CD14-positive monocyte (primary cell): ENCODE measurements around the gene PPP2R5B. TPM values are rescaled to one million over a fixed set of nuclear protein-coding genes. Genes with fewer than 3 reads are reported as not detected.

Experiments used
- DNase-seq, 3 donors: peaks; one replicate each; pipeline ENCODE4 v3.0.0-alpha.2; 2011 to 2022
- H2AFZ ChIP-seq: 2 replicates; pipeline ENCODE4 v1.6.0; 2012; ENCODE audit warnings: mild to moderate bottlenecking, low read depth, low read length, inconsistent platforms; ENCODE audit not compliant: insufficient read depth, poor library complexity, severe bottlenecking
- H3K27ac ChIP-seq, 2 donors: 1 replicate in 1 of 2; 2 replicates in 1 of 2; pipeline ENCODE4 v1.5.1; 2012 to 2013; ENCODE audit warnings: low read length in 2 of 2, control low read depth in 1 of 2, inconsistent platforms in 1 of 2, low read depth in 1 of 2, mild to moderate bottlenecking in 1 of 2
- H3K27me3 ChIP-seq, 2 donors: one replicate each; pipeline versions ENCODE4 v1.6.0 to v1.6.1; 2011 to 2013; ENCODE audit warnings: low read length in 2 of 2; ENCODE audit not compliant: control insufficient read depth in 2 of 2, insufficient read depth in 2 of 2
- H3K36me3 ChIP-seq, 2 donors: replicated peaks in 1 of 2; 1 replicate in 1 of 2; 2 replicates in 1 of 2; pipeline versions ENCODE4 v1.5.1 to v1.6.1; 2012 to 2013; ENCODE audit warnings: low read length in 2 of 2, control low read depth in 1 of 2, inconsistent platforms in 1 of 2, mild to moderate bottlenecking in 1 of 2; ENCODE audit not compliant: insufficient read depth in 2 of 2, control insufficient read depth in 1 of 2
- H3K4me1 ChIP-seq, 2 donors: 1 replicate in 1 of 2; 2 replicates in 1 of 2; pipeline versions ENCODE4 v1.5.1 to v1.6.1; 2012 to 2013; ENCODE audit warnings: low read length in 2 of 2, control low read depth in 1 of 2, inconsistent platforms in 1 of 2, mild to moderate bottlenecking in 1 of 2, moderate library complexity in 1 of 2; ENCODE audit not compliant: insufficient read depth in 2 of 2, control insufficient read depth in 1 of 2
- H3K4me2 ChIP-seq: replicated peaks from 2 replicates; pipeline ENCODE3; 2012; ENCODE audit warnings: low read length, moderate library complexity, mild to moderate bottlenecking; ENCODE audit not compliant: poor library complexity, severe bottlenecking; ENCODE audit errors: extremely low read depth
- H3K4me3 ChIP-seq, 3 experiments: fragments of 200-600 bp in 1 of 3; sonication (generic) in 1 of 3; replicated peaks in 1 of 3; 1 replicate in 2 of 3; 2 replicates in 1 of 3; pipeline ENCODE4 v1.5.1; 2011 to 2013; ENCODE audit warnings: low read length in 3 of 3, mild to moderate bottlenecking in 3 of 3, control low read depth in 2 of 3, low read depth in 2 of 3, inconsistent platforms in 1 of 3, moderate library complexity in 1 of 3
- H3K79me2 ChIP-seq: 2 replicates; pipeline ENCODE4 v1.6.0; 2012; ENCODE audit warnings: mild to moderate bottlenecking, control low read depth, inconsistent platforms, low read length, moderate library complexity; ENCODE audit not compliant: insufficient read depth
- H3K9ac ChIP-seq: 2 replicates; pipeline ENCODE4 v1.6.0; 2017; ENCODE audit warnings: low read length, mild to moderate bottlenecking; ENCODE audit not compliant: insufficient read depth, poor library complexity, severe bottlenecking
- H3K9me3 ChIP-seq, 2 donors: replicated peaks in 1 of 2; 1 replicate in 1 of 2; 2 replicates in 1 of 2; pipeline versions ENCODE4 v1.5.1 to v1.6.1; 2012 to 2013; ENCODE audit warnings: low read length in 2 of 2, control low read depth in 1 of 2; ENCODE audit not compliant: control insufficient read depth in 1 of 2, insufficient read depth in 1 of 2
- H4K20me1 ChIP-seq: 2 replicates; pipeline ENCODE4 v1.6.0; 2012; ENCODE audit warnings: mild to moderate bottlenecking, low read length, control low read depth, moderate library complexity; ENCODE audit not compliant: insufficient read depth
- H3K27ac Mint-ChIP-seq, 7 donors: one replicate each; pipeline ENCODE4 v1.8.0; 2020; ENCODE audit warnings: mild to moderate bottlenecking in 7 of 7, mixed read lengths in 7 of 7, moderate library complexity in 6 of 7, inconsistent platforms in 2 of 7
- H3K27me3 Mint-ChIP-seq, 3 donors: one replicate each; pipeline ENCODE4 v1.8.0; 2021 to 2022; ENCODE audit warnings: low read depth in 3 of 3, mild to moderate bottlenecking in 3 of 3, mixed read lengths in 3 of 3, moderate library complexity in 3 of 3, inconsistent platforms in 1 of 3
- H3K36me3 Mint-ChIP-seq, 2 donors: one replicate each; pipeline ENCODE4 v1.8.0; 2020; ENCODE audit warnings: mixed read lengths in 2 of 2, inconsistent platforms in 1 of 2, mild to moderate bottlenecking in 1 of 2
- H3K4me1 Mint-ChIP-seq: one replicate; pipeline ENCODE4 v1.8.0; 2020; ENCODE audit warnings: mild to moderate bottlenecking, mixed read lengths
- H3K4me3 Mint-ChIP-seq, 2 donors: one replicate each; pipeline ENCODE4 v1.8.0; 2020; ENCODE audit warnings: mild to moderate bottlenecking in 2 of 2, mixed read lengths in 2 of 2, moderate library complexity in 1 of 2
- H3K9me3 Mint-ChIP-seq, 7 donors: one replicate each; pipeline ENCODE4 v1.8.0; 2020 to 2022; ENCODE audit warnings: mixed read lengths in 7 of 7, mild to moderate bottlenecking in 6 of 7, moderate library complexity in 6 of 7, inconsistent platforms in 2 of 7
- CTCF ChIP-seq: fragments of 200-600 bp; IDR thresholded peaks from one replicate; pipeline ENCODE4 v1.8.0; 2022; ENCODE audit warnings: antibody characterized with exemption, mild to moderate bottlenecking
- WGBS: methylation state at CpG from one replicate; pipeline ENCODE4 v1.1.5; 2013; ENCODE audit warnings: missing lambda C conversion rate; ENCODE audit not compliant: insufficient coverage; 5-methylcytosine and 5-hydroxymethylcytosine counted together
- intact Hi-C, 2 donors: fragments of 100-400 bp; cut with micrococcal nuclease; formaldehyde crosslinking; loops; one replicate each; pipeline versions ENCODE4 v1.15.0 to v1.15.1; 2023
- polyA plus RNA-seq, 3 donors: library from polyadenylated mRNA; depleted of rRNA in 1 of 3; unstranded in 2 of 3; stranded (reverse) in 1 of 3; fragments of 300-500 nt in 2 of 3; fragments of >200 nt in 1 of 3; fragmentation: Illumina TruSeq in 2 of 3; gene quantifications; 1 replicate in 2 of 3; 2 replicates in 1 of 3; pipeline ENCODE4 v1.2.3, GENCODE V29; 2012 to 2021

The PPP2R5B gene
- polyA plus RNA-seq, 3 donors: 9.0 to 26.7 (median 9.4) TPM

DNA sequence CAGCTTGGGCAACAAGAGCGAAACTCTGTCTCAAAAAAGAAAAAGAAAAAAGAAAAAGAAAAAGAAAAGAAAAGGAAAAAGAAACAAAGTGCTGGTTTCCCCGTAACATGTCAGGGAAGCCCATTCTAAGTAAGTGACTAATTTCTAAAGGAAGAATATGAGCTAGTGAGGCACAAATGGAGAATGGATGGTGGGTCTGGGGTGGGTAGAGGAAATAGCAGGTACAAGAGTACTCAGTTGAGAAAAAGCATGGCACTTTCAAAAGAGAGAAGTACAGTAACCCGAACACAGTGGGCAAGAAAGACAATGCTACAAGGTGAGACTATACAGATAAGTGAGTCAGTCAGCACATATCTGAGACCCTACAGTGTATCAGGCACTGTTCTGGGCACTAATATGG, 42.9 kb downstream of the PPP2R5B start:
- no peaks in the 10 kb centered on the region for H3K9me3 Mint-ChIP-seq
- no peak overlapping the region for H3K4me3 ChIP-seq
- H3K4me2 ChIP-seq: no peak overlapping the region
- peaks cover 19 to 29% (median 26%) of the 10 kb centered on the region in 3 donors for H3K27me3 Mint-ChIP-seq
- no peaks in the 10 kb centered on the region for H3K9me3 ChIP-seq
- H3K27me3 ChIP-seq: peaks cover 2 to 20% of the 10 kb centered on the region in 2 donors
- no peak for DNase-seq
- no peak overlapping the region for H3K27ac ChIP-seq
- H3K79me2 ChIP-seq: no peaks in the 10 kb centered on the region
- H2AFZ ChIP-seq: no peak overlapping the region
- H3K36me3 Mint-ChIP-seq: no peaks in the 10 kb centered on the region
- H3K4me1 Mint-ChIP-seq: peaks cover 23% of the 10 kb centered on the region
- H3K4me1 ChIP-seq: peaks cover 17 to 24% of the 10 kb centered on the region in 2 donors
- no peak overlapping the region for H3K4me3 Mint-ChIP-seq
- no peak for TF ChIP-seq CTCF
- H3K36me3 ChIP-seq: no peaks in the 10 kb centered on the region
- intact Hi-C loops: no loop called here
- H4K20me1 ChIP-seq: no peaks in the 10 kb centered on the region
- H3K9ac ChIP-seq: no peak overlapping the region
- 75% methylated on average over 2 of the region's 3 CpGs for whole genome bisulfite sequencing
- H3K27ac Mint-ChIP-seq: no peak overlapping the region

GRCh38 chr11:64969209-64969608, 44.7 kb downstream of the PPP2R5B start:
- TF ChIP-seq CTCF: no peak
- WGBS: 94% methylated on average over 2 of the region's 5 CpGs
- no peaks in the 10 kb centered on the region for H3K36me3 Mint-ChIP-seq
- H3K4me2 ChIP-seq: no peak overlapping the region
- H3K79me2 ChIP-seq: no peaks in the 10 kb centered on the region
- no peak for DNase-seq
- no peak overlapping the region for H3K27ac Mint-ChIP-seq
- no peak overlapping the region for H3K9ac ChIP-seq
- H2AFZ ChIP-seq: no peak overlapping the region
- intact Hi-C loops: no loop called here
- peaks cover 26 to 42% (median 35%) of the 10 kb centered on the region in 3 donors for H3K27me3 Mint-ChIP-seq
- H3K4me3 Mint-ChIP-seq: no peak overlapping the region
- H4K20me1 ChIP-seq: no peaks in the 10 kb centered on the region
- H3K4me1 ChIP-seq: peaks cover 17 to 22% of the 10 kb centered on the region in 2 donors
- no peaks in the 10 kb centered on the region for H3K9me3 ChIP-seq
- H3K9me3 Mint-ChIP-seq: peaks cover 0 to 3% (median 0%) of the 10 kb centered on the region in 7 donors
- H3K27ac ChIP-seq: no peak overlapping the region
- no peak overlapping the region for H3K4me3 ChIP-seq
- peaks cover 2 to 24% of the 10 kb centered on the region in 2 donors for H3K27me3 ChIP-seq
- H3K36me3 ChIP-seq: no peaks in the 10 kb centered on the region
- peaks cover 22% of the 10 kb centered on the region for H3K4me1 Mint-ChIP-seq
